GM19099 (cell line): ENCODE measurements around the gene VAC14.

Experiments
- POLR2A ChIP-seq: IDR thresholded peaks from 3 replicates; pipeline ENCODE4 v1.6.1; 2011; ENCODE audit warnings: low read depth; ENCODE audit not compliant: insufficient read length; ENCODE audit errors: extremely low read depth

Gene VAC14

GRCh38 chr16:70682239-70683145 is 118.5 kb downstream of the VAC14 start:
- TF ChIP-seq POLR2A: no peak

GRCh38 chr16:70681382-70682238 is 119.3 kb downstream of the VAC14 start:
- TF ChIP-seq POLR2A: no peak

DNA sequence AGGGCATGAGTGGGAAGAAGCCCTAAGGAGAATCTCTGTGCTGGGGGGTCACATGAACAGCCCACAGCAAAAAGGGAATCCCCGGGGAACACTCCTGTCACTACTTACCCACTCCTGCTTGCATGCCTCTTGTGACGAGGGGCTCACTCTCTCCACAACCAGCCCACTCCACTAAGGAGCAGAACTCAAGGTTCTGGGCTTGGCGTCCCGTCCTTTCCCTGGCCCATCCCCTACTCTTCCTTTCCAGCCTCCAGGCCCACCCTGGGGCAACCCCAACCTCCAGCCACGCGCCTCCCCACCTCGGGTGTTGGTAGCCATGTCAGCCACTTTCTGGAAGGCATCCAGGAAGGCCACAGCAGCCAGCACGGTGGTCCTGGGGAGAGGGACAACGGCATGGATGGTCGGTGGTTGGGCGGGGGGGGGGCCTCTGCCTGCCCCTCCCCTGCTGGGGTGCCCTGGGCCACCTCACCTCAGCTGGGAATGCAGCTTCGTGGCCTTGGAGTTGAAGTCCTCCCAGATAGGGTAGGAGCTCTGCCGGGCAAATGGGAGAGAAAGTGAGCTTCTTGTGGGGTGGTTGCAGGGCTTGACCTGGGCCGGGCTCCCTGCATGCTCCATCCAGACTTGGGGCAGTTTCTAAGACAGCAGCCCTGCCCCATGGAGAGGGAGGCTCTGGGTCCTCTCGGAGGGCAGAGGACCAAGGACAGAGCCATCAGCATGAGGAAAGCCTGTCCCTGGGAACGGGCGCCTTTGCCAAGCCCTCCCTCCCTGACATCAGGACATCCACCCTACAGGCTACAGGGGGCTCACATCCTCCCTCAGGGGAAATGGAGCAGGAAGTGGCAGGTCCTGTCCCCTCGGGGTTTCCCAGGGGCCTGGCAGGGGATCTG is 120.2 kb downstream of the VAC14 start:
- TF ChIP-seq POLR2A: no peak

DNA sequence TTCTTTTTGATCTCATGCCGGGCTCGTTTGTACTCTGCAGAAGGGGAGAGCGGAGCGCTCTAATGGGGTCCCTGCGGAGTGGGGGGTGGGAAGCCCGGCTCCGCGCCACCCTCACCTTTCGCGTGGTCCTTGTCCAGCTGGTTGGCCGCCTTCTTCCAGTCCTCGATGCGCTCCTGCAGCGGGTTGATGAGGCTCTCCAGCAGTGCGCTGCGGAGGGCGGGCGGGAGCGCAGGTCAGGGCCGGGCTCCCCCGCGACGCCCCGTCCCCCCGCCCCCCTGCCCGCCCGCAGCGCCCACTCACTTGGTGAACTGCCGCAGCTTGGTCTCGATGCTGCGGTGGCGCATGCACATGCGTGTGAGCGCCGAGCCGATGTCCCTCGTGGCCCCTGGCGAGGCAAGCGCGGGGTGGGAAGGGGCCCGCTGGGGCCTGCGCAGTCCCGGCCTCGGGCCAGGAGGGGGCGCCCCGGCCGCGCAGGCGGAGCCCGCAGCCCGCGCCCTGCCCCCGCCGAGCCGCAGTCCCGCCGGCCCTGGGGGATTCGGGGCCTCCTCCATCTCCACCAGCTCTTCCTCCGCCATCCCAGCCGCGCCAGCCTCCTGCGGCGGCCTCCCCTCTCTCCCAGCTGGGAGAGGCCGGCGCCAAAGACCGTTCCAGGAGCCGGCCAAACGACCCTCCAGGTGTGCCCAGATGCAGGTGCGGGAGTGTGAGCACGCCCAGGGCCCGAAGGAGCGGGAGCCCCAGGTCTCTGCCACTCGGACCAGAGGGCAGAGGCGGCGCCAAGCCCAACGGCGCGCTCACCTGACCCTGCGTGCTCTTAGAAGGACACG is 121.1 kb downstream of the VAC14 start:
- TF ChIP-seq POLR2A: no peak

DNA sequence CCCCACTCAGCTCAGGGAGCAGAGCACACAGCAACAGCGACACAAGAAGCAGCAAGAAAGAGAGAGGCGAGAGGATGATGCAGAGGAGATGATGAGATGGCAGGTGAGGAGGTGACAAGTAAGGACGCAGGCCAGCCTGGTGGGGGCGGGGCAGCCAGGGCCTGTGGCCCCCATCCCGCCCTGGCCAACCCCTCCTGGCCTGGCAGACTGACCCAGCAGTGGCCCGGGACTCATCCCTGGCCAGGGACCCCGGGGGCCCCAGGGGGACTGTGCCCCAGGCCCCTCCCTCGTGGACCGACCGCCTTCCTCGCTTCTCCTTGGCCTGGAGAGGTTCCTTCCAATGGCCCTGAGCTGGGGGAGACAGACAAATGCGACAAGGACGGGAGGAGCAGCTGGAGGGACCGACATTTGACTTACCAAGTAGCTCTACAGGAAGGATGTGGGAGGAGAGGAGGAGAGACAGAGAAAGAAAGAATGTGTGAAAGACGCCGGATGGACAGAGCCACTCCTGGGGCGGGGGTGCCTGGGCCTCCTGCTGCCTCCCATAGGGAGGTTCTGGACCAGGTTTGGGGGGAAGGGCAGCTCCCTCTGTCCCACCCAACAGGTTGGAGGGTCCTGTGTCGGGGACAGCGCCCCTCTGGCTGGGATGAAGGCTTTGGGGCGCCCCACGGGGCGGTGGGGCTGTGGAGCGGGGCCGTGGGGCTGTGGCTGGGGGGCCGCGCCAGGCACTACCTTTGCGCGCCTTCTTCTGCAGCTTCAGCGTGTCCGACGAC is 121.9 kb downstream of the VAC14 start:
- TF ChIP-seq POLR2A: no peak

DNA sequence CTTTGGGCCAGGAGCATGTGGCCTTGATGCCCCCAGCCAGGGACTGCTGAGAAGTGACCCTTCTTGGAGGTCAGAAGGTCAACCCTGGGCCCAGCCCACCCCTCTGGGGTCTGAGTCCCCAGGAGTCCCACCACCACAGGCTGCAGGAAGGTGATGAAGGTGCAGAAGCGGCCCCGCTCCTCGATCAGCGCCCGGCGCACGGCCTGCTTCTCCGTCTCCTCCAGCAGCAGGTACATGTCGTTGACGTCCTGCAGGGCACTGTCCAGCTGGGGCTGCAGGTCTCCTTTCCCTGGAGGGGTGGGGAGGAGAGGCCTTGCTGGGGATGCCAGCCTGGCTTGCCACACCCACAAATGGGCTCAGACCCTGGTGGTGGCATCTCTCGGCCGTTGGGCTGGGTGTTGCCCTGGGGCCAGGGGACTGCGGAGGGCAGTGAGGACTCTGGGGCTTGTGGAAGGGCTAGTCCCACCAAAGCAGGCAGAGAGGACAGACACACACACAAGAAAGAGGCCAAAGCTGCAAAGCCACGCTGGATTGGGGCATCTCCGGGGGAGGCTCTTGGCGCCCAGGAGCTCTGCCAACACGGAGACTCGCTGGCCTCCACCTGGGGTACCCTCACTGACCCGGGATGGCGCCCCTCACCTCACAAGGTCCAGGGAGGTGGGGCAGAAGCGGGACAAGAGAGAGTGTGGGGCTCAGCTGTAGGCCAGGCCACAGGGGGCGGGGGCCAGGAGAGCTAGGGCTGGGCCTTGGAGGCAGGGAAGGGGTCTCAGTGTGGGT is 122.6 kb downstream of the VAC14 start:
- TF ChIP-seq POLR2A: no peak

GRCh38 chr16:70677499-70678120 is 123.3 kb downstream of the VAC14 start:
- no peak for TF ChIP-seq POLR2A

DNA sequence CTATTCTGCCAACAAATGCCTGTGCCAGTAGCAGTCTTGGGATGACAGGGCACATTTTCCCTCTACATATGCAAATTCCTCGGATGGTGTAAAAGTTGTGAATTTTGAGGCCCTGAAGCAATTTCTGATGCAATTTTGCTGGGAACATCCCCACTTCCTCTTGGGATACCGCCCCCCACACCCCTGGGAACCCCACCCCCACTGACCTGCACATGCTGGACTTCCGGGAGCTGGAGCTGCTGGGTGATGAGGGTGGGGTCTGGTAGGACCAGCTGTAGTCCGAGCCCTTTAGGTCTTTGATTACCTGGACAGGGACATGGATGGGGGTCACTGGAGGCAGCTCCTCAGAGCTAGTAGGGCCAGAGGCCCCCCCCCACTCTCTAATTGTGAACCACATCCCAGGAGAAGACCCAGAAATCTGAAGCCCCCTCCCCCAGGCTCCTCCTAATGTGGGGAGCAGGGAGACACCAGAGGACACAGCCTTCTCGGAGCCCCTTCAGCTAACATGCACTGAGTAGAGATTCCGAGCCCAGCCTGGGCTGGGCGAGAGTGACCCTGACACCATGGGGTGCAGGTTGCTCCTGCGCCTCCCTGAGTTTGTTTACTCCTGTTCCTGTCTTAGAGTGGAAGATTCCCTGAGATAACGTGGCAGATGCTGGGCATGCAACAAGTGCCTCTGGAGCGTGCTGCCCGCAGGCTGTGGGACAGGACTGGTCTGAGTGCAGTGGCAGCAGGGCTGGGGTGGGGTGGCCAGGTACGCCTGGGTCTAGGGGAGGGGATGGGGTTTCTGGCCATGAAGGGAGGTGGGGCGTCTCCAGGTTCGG is 124.1 kb downstream of the VAC14 start:
- no peak for TF ChIP-seq POLR2A

DNA sequence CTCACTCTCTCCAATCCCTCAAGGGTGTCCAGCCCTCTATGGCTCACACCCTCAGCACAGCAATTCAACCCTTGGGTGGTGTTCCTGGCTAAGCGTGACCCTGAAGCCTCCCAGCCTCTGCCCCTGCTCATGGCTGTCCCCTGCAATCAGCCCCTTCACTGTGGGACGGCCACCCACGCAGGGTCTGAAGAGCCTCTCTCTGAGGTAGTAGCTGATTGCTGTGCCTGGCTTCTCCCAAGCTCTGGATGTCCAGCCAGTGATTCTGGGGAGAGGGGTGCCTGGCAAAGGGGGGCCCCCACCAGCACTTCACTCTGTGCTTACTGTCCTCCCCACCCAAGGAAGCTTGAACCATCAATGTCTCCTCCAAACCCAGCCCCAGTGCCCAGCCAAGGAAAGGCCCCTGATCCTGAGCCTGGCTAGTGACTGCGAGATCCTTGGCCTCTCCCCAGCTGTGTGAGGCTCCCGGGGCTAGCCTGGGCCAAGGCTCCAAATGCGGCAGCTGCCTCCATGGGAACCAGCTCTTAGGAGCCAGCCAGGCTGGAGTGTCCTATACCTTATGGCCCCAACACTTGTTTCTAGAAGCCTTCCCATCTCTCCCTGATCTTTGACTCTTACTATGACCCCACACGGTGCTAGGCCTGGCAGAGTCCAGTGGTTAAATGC is 125.0 kb downstream of the VAC14 start:
- TF ChIP-seq POLR2A: no peak

GRCh38 chr16:70674221-70675014 is 126.5 kb downstream of the VAC14 start:
- no peak for TF ChIP-seq POLR2A
